ENCODE results near the gene DIPK1C.

Gene DIPK1C

GRCh38 chr18:74473976-74474640, 17.0 kb upstream of the DIPK1C start:
- no peak overlapping the region for H3K4me3 ChIP-seq (ENCODE audit: low read depth, low read length)
- TF ChIP-seq, protein P1, sequence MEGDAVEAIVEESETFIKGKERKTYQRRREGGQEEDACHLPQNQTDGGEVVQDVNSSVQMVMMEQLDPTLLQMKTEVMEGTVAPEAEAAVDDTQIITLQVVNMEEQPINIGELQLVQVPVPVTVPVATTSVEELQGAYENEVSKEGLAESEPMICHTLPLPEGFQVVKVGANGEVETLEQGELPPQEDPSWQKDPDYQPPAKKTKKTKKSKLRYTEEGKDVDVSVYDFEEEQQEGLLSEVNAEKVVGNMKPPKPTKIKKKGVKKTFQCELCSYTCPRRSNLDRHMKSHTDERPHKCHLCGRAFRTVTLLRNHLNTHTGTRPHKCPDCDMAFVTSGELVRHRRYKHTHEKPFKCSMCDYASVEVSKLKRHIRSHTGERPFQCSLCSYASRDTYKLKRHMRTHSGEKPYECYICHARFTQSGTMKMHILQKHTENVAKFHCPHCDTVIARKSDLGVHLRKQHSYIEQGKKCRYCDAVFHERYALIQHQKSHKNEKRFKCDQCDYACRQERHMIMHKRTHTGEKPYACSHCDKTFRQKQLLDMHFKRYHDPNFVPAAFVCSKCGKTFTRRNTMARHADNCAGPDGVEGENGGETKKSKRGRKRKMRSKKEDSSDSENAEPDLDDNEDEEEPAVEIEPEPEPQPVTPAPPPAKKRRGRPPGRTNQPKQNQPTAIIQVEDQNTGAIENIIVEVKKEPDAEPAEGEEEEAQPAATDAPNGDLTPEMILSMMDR (IDR thresholded peaks at IDR 0.05; ENCODE audit: borderline replicate concordance, insufficient read depth, low read depth, low read length), result no peak

DNA sequence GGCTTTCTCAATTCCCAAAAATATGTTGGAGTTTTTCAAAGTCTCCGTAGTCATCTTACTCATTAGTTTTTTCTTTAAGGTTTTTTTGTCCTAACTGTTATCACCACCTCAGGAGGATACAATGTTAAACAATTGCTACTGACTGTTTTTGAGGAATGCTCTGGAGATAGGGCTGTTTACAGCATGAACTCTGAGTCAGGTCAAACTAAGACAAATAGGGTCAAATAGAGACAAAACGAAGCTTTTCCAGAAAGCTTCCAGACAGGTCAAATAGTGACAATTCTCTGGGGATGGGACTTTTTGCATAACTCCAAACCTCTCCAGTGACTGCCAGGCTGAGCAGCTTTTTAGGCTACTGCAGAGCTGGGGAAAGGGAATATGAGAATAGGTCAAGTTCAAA, 15.2 kb upstream of the DIPK1C start:
- H3K4me3 ChIP-seq (ENCODE audit: low read depth, low read length), result no peak overlapping the region
- TF ChIP-seq, protein P1 (IDR thresholded peaks at IDR 0.05; ENCODE audit: borderline replicate concordance, insufficient read depth, low read depth, low read length), result no peak

GRCh38 chr18:74468547-74469061, 11.5 kb upstream of the DIPK1C start:
- TF ChIP-seq, protein P1 (IDR thresholded peaks at IDR 0.05; ENCODE audit: borderline replicate concordance, insufficient read depth, low read depth, low read length), result no peak
- H3K4me3 ChIP-seq (ENCODE audit: low read depth, low read length), result no peak overlapping the region

- TF ChIP-seq, protein P1 (IDR thresholded peaks at IDR 0.05; ENCODE audit: borderline replicate concordance, insufficient read depth, low read depth, low read length), result no peak
- H3K4me3 ChIP-seq (ENCODE audit: low read depth, low read length), result no peak overlapping the region
These were observed 8.7 kb upstream of the DIPK1C start for GRCh38 chr18:74465775-74466174.

GRCh38 chr18:74463983-74464382, 6.9 kb upstream of the DIPK1C start:
- TF ChIP-seq, protein P1 (IDR thresholded peaks at IDR 0.05; ENCODE audit: borderline replicate concordance, insufficient read depth, low read depth, low read length), result no peak
- H3K4me3 ChIP-seq (ENCODE audit: low read depth, low read length), result no peak overlapping the region

- no peak overlapping the region for H3K4me3 ChIP-seq (ENCODE audit: low read depth, low read length)
- TF ChIP-seq, protein P1 (IDR thresholded peaks at IDR 0.05; ENCODE audit: borderline replicate concordance, insufficient read depth, low read depth, low read length), result no peak
These were observed 6.1 kb upstream of the DIPK1C start for GRCh38 chr18:74463254-74463653.

- no peak overlapping the region for H3K4me3 ChIP-seq (ENCODE audit: low read depth, low read length)
- TF ChIP-seq, protein P1 (IDR thresholded peaks at IDR 0.05; ENCODE audit: borderline replicate concordance, insufficient read depth, low read depth, low read length), result no peak
These were observed 3.7 kb upstream of the DIPK1C start for GRCh38 chr18:74460825-74461224.
